Hematopoietic multipotent progenitor cell (in vitro differentiated cells): Measurements from ENCODE around the gene RFTN1. TPM values are rescaled to one million over a fixed set of nuclear protein-coding genes. Genes with fewer than 3 reads are reported as not detected.
A peak's percentile ranks its signal among the peaks of the same experiment; 100 is the strongest.

Experiments
- DNase-seq, 3 donors: peaks; one replicate each; pipeline ENCODE4 v3.0.0-alpha.2; 2011 to 2015; ENCODE audit warnings: low read depth in 2 of 3, low spot score in 2 of 3
- total RNA-seq: library from RNA; depleted of rRNA; stranded (reverse); fragments of >200 nt; gene quantifications from one replicate; pipeline ENCODE4 v1.2.3, GENCODE V29; 2012

The RFTN1 gene
- total RNA-seq, 1 donor = 42.0 TPM

DNA sequence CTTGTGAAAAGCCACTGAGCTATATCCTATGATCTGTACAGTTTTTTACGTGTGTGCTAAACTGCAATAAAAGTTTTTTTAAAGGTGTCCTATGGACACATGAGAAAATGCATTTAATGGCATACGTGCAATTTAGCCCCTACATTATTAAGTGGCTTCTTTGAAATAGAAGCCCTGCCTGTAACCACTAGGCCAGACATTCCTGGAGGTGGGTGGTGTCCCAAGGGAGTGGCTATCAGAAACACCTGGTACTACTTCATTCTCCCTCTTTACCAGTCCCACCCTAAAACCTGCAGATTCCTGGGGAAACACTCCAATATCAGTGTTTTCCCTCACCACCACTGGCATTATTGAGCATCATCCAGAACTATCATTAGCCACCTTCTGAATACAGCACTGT lies 148.5 kb downstream of the RFTN1 start:
- DNase-seq = no peak

- no peak for DNase-seq
These were observed 149.2 kb downstream of the RFTN1 start for GRCh38 chr3:16364323-16364722.

DNA sequence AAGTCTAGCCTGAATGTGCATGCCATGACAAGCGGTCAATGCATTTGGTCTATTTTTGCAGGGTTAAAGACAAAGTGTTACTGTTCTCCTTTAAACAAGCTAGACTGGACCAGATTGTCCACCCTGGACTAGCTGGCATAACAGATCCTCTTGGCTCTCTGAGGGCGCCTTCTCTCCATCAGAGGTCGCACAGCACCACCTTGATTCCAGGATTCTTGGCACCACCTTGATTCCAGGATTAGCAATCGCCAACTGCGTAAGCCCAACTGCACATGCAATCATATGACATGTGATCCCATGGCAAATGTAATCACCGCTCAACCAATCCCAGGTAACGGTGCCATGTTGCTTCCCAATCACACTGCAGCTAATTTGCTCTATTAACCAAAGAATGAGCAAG lies 149.9 kb downstream of the RFTN1 start:
- DNase-seq = no peak

- DNase-seq = no peak
These were observed 150.7 kb downstream of the RFTN1 start for GRCh38 chr3:16362770-16363169.

GRCh38 chr3:16361087-16361486 lies 152.4 kb downstream of the RFTN1 start:
- no peak for DNase-seq

DNA sequence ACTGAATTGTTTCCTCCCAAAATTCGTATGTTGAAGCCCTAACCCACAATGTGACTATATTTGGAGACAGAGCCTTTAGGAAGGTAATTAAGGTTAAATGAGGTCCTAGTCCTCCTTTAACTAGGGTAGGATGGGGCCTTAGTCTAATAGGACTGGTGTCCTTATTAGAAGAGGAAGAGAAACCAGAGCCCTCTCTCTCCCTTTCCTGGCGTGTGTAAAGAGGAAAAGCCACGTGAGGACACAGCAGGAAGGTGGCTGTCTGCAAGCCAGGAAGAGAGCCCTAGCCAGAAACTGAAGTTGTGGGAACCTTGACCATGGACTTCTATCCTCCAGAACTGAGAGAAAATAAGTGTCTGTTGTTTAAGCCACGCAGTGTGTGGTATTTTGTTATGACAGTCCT lies 154.2 kb downstream of the RFTN1 start:
- no peak for DNase-seq

GRCh38 chr3:16358336-16358735 lies 155.2 kb downstream of the RFTN1 start:
- no peak for DNase-seq

DNA sequence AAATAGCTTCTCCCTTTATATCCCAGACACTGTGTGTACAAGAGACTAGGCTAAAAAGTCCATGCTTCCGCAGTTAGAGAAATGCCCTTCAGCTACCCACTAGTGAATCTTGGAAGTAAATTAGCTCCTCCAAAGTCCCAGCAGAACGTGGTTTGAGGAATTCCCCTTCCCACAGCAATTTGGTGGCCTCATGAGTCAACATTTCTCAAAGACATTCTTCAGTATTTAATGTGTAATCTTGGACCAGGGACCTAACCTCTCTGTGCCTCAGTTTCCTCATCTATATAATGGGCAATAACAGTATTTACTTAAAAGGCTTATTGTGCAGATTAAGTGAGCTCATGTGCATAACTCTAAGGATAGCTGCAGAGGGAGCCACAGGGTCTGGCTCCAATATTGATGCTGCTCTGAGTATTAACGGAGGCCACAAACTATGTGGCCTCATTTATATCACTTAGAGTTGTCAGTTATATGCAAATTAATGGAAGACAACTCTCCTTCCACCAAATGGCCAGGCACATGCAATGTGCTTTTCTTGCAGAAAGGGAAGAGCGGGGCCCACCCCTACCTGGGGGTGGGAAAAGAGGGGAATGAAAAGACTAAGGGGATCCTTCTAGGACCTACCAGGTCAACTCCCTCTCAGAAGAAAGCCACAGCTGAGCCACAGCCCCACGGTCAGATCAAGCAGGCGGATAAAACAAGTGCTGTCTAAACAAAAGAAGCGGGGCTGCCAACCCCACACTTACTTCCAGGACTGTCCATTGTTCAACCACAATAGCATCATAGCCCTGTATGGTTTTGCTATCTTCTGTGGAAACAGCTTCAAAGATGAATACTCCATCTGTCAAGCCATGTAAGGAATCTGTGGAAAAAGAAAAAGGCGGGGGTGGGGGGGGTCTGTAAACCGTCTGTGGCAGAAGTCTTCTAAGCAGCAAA lies 156.0 kb downstream of the RFTN1 start:
- no peak for DNase-seq

GRCh38 chr3:16355828-16356227 lies 157.7 kb downstream of the RFTN1 start:
- DNase-seq = no peak

GRCh38 chr3:16354291-16354690 lies 159.2 kb downstream of the RFTN1 start:
- DNase-seq = no peak

DNA sequence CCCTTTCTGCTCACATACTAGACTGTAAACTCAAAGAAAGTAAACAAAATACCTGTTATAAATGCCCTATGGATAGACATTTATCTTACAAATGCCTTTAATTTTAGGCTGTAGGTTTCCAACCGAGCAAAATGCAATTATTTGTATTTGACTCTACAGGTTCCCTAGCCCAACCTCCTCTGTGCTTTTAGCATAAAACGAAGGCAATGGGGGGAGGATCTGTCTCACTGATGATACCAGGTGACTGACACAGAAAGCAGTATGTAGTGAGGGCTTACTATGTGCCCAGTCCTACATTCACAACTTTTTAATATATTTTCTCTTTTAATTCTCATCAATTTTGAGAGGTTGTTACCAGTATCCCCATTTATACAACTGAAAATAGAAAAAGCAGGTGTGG lies 161.1 kb downstream of the RFTN1 start:
- DNase-seq = no peak

DNA sequence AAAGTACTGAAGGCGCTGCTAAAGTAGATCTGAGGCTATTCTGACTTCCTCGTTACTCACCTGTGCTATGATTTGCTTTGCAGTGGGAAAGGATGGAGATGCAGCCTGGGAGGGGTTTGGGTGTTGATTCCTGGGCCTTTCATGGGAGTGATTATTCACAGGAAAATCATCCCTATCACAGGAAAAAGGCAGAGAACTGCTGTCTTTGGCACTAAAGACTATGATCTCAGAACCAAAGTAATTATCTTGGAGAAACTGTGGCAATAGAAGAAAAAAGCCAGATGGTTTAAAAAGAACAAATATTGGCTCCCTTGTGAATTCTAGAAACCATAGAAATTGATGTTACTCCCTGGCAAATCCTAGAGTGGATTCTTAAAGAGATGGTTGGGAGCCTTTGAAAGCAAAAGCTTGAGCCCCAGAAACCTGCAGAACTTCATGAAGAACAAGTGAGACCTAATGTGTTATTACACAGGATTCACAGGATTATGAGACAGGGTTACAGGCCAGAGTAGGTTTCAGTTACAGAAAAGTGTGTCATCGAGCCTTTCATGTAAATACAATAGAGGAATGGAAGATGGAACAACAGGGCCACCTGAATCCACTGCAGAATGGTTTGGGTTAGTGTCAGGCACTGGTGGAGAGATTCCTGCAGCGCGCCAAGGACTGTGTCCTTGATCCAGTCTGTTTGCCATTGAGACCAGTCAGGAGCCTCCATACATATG lies 162.7 kb downstream of the RFTN1 start:
- DNase-seq = no peak

DNA sequence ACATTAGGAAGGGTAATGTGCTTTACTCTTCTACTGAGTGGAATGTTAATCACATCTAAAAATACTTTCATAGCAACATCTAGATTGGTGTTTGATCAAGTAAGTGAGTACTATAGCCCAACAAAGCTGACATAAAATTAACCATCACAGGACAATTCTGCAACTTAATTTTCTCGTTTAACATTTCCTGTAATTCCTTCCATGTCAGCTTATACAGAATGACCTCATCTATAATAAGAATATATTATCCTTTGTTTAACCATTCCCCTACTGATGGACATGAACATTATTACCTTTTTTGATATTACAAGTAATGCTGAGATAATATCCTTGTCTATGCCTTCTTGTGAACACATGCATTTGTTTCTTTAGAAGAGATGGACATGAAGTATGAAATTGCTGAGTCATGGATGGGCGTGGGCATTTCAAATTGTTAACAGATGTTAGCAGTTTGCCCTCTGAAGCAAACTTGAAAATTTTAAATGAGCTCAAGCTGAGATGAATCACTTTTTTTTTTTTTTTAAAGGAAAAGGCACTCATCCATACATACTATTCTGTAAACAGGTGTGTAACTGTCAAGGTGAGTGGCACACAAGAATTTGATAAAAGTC lies 163.4 kb downstream of the RFTN1 start:
- DNase-seq = no peak

- DNase-seq = no peak
These were observed 166.0 kb downstream of the RFTN1 start for GRCh38 chr3:16347548-16347947.

- DNase-seq = no peak
These were observed 167.0 kb downstream of the RFTN1 start for GRCh38 chr3:16346413-16347081.

GRCh38 chr3:16343101-16343500 lies 170.4 kb downstream of the RFTN1 start:
- no peak for DNase-seq

- peak in 2 of 3 donors; percentile 33 to 48 for DNase-seq
These were observed 174.5 kb downstream of the RFTN1 start for GRCh38 chr3:16338999-16339398.

- DNase-seq = peak; percentile 22 to 67 (median 47)
These were observed 175.5 kb downstream of the RFTN1 start for GRCh38 chr3:16337856-16338540.

GRCh38 chr3:16336825-16337224 lies 176.7 kb downstream of the RFTN1 start:
- DNase-seq = no peak
